Smooth muscle cell (in vitro differentiated cells): Measurements from ENCODE around the gene ARID3C. TPM values are rescaled to one million over a fixed set of nuclear protein-coding genes. Genes with fewer than 3 reads are reported as not detected.
A peak's percentile ranks its signal among the peaks of the same experiment; 100 is the strongest.

ENCODE experiments used
- DNase-seq: peaks from one replicate; lab custom pipeline; 2025; ENCODE audit not compliant: unreplicated experiment; lab: John Stamatoyannopoulos, UW
- H2AFZ ChIP-seq: fragments of 200-600 bp; sonication (generic); 2 replicates; pipeline ENCODE4 v1.6.0; 2016; ENCODE audit warnings: antibody characterized with exemption, low read depth, mild to moderate bottlenecking
- H3F3A ChIP-seq: fragments of 200-600 bp; sonication (generic); 2 replicates; pipeline ENCODE4 v1.6.0; 2017; ENCODE audit warnings: antibody characterized with exemption, low read depth
- H3K27ac ChIP-seq: fragments of 200-600 bp; sonication (generic); 2 replicates; pipeline ENCODE4 v1.5.1; 2016; ENCODE audit warnings: low read depth, mild to moderate bottlenecking
- H3K27me3 ChIP-seq: fragments of 200-600 bp; sonication (generic); 2 replicates; pipeline ENCODE4 v1.6.1; 2016; ENCODE audit warnings: low read depth, mild to moderate bottlenecking
- H3K36me3 ChIP-seq: fragments of 200-600 bp; sonication (generic); 2 replicates; pipeline ENCODE4 v1.5.1; 2016; ENCODE audit warnings: low read depth
- H3K4me1 ChIP-seq: fragments of 200-600 bp; sonication (generic); 2 replicates; pipeline ENCODE4 v1.5.1; 2016; ENCODE audit warnings: low read depth
- H3K4me2 ChIP-seq: fragments of 200-600 bp; sonication (generic); 2 replicates; pipeline ENCODE4 v1.6.0; 2016; ENCODE audit warnings: mild to moderate bottlenecking
- H3K4me3 ChIP-seq: fragments of 200-600 bp; sonication (generic); 2 replicates; pipeline ENCODE4 v1.5.1; 2016; ENCODE audit warnings: mild to moderate bottlenecking
- H3K79me2 ChIP-seq: fragments of 200-600 bp; sonication (generic); 2 replicates; pipeline ENCODE4 v1.6.0; 2016; ENCODE audit warnings: low read depth, mild to moderate bottlenecking
- H3K9ac ChIP-seq: fragments of 200-600 bp; sonication (generic); 2 replicates; pipeline ENCODE4 v1.6.0; 2016; ENCODE audit warnings: low read depth
- H3K9me3 ChIP-seq: fragments of 200-600 bp; sonication (generic); replicated peaks from 2 replicates; pipeline ENCODE4 v1.5.1; 2016; ENCODE audit warnings: low read depth
- H4K20me1 ChIP-seq: fragments of 200-600 bp; sonication (generic); 2 replicates; pipeline ENCODE4 v1.6.0; 2016; ENCODE audit warnings: low read depth
- CTCF ChIP-seq: fragments of 200-600 bp; sonication (generic); IDR thresholded peaks from 2 replicates; pipeline ENCODE4 v1.5.1; 2017; ENCODE audit warnings: borderline replicate concordance, mild to moderate bottlenecking, antibody characterized with exemption; ENCODE audit not compliant: insufficient read depth, poor library complexity, severe bottlenecking
- WGBS: methylation state at CpG from one replicate; pipeline ENCODE4 v1.1.7; 2016; ENCODE audit warnings: low lambda C conversion rate; 5-methylcytosine and 5-hydroxymethylcytosine counted together
- polyA plus RNA-seq: library from polyadenylated mRNA; unstranded; fragments of >200 nt; fragmentation: Nextera tagmentation; extraction: Ambion mirVana; gene quantifications from 2 replicates; pipeline ENCODE4 v1.2.1, GENCODE V29; 2016
- total RNA-seq: library from RNA; depleted of rRNA; stranded (reverse); fragments of >200 nt; gene quantifications from 2 replicates; pipeline ENCODE4 v1.2.3, GENCODE V29; 2014

The ARID3C gene
- total and polyA plus RNA-seq, 2 experiments from 2014 or later = 0.40 TPM; not detected in 1

- Histone ChIP-seq H3K9me3 (no peaks in the 10 kb centered on the region), H3F3A (no peaks in the 10 kb centered on the region), H3K27ac (no peak overlapping the region), H3K27me3 (no peaks in the 10 kb centered on the region), H3K79me2 (peaks cover 3% of the 10 kb centered on the region), H3K4me2 (no peak overlapping the region), H3K9ac (no peak overlapping the region), H4K20me1 (no peaks in the 10 kb centered on the region), H3K36me3 (no peaks in the 10 kb centered on the region), H3K4me3 (no peak overlapping the region), H3K4me1 (peaks cover 7% of the 10 kb centered on the region), H2AFZ (no peak overlapping the region)
- no peak for DNase-seq
- no peak for TF ChIP-seq CTCF
- 64% methylated on average over 2 of the region's 2 CpGs for WGBS
Measured at GRCh38 chr9:34607331-34607730, 21.5 kb downstream of the ARID3C start.

GRCh38 chr9:34606905-34607304, 22.0 kb downstream of the ARID3C start:
- no peaks in the 10 kb centered on the region for H3K27me3 ChIP-seq
- no peaks in the 10 kb centered on the region for H3K9me3 ChIP-seq
- no peak overlapping the region for H3K4me3 ChIP-seq
- no peaks in the 10 kb centered on the region for H3F3A ChIP-seq
- H2AFZ ChIP-seq = no peak overlapping the region
- WGBS = 87% methylated on average over 3 of the region's 3 CpGs
- no peak for DNase-seq
- no peak for TF ChIP-seq CTCF
- H3K4me1 ChIP-seq = peaks cover 7% of the 10 kb centered on the region
- H3K27ac ChIP-seq = no peak overlapping the region
- no peaks in the 10 kb centered on the region for H4K20me1 ChIP-seq
- H3K79me2 ChIP-seq = peaks cover 3% of the 10 kb centered on the region
- no peak overlapping the region for H3K9ac ChIP-seq
- no peak overlapping the region for H3K4me2 ChIP-seq
- no peaks in the 10 kb centered on the region for H3K36me3 ChIP-seq

- Histone ChIP-seq H3F3A (no peaks in the 10 kb centered on the region), H3K9me3 (no peaks in the 10 kb centered on the region), H3K4me2 (no peak overlapping the region), H3K4me3 (no peak overlapping the region), H3K79me2 (no peaks in the 10 kb centered on the region), H3K4me1 (peaks cover 4% of the 10 kb centered on the region), H3K27ac (no peak overlapping the region), H2AFZ (no peak overlapping the region), H4K20me1 (no peaks in the 10 kb centered on the region), H3K27me3 (no peaks in the 10 kb centered on the region), H3K36me3 (no peaks in the 10 kb centered on the region), H3K9ac (no peak overlapping the region)
- no peak for DNase-seq
- no peak for TF ChIP-seq CTCF
Measured at GRCh38 chr9:34606190-34606589, 22.7 kb downstream of the ARID3C start.

- no peak overlapping the region for H3K27ac ChIP-seq
- no peak overlapping the region for H2AFZ ChIP-seq
- no peaks in the 10 kb centered on the region for H3K36me3 ChIP-seq
- H3K79me2 ChIP-seq = no peaks in the 10 kb centered on the region
- H3K4me3 ChIP-seq = no peak overlapping the region
- no peak overlapping the region for H3K4me2 ChIP-seq
- peak; percentile 93 for TF ChIP-seq CTCF
- no peak overlapping the region for H3K9ac ChIP-seq
- peak; percentile 50 for DNase-seq
- H4K20me1 ChIP-seq = no peaks in the 10 kb centered on the region
- 48% methylated on average over 4 of the region's 4 CpGs for WGBS
- no peaks in the 10 kb centered on the region for H3K9me3 ChIP-seq
- no peaks in the 10 kb centered on the region for H3K4me1 ChIP-seq
- H3F3A ChIP-seq = no peaks in the 10 kb centered on the region
- no peaks in the 10 kb centered on the region for H3K27me3 ChIP-seq
Measured at GRCh38 chr9:34603610-34604231, 25.1 kb downstream of the ARID3C start.
